GM23338 (cell line): Measurements from ENCODE around the gene PMIS2. TPM values are rescaled to one million over a fixed set of nuclear protein-coding genes. Genes with fewer than 3 reads are reported as not detected.
"Not testable (repeated sequence)": the region's sequence is repeated elsewhere in the genome, so short reads cannot be mapped to it uniquely, and the experiment has no call there.

ENCODE experiments used
- ATAC-seq: fragments of 200-7000 bp; cut with Tn5 transposase; 3 replicates; pipeline ENCODE4 v1.9.1; 2020
- DNase-seq: peaks from one replicate; pipeline ENCODE4 v3.0.0-alpha.2; 2015; ENCODE audit warnings: low spot score
- H2AFZ ChIP-seq: fragments of 200-600 bp; sonication (generic); 2 replicates; pipeline ENCODE4 v1.8.0; 2016; ENCODE audit warnings: antibody characterized with exemption, mild to moderate bottlenecking, moderate library complexity
- H3F3A ChIP-seq: fragments of 200-600 bp; sonication (generic); replicated peaks from 2 replicates; pipeline ENCODE4 v1.8.0; 2017; ENCODE audit warnings: antibody characterized with exemption, mixed run types, low read depth
- H3K27ac ChIP-seq: fragments of 200-600 bp; sonication (generic); 2 replicates; pipeline ENCODE4 v1.6.1; 2016; ENCODE audit warnings: low read depth
- H3K27me3 ChIP-seq: fragments of 200-600 bp; sonication (generic); 2 replicates; pipeline ENCODE4 v1.8.0; 2016; ENCODE audit warnings: mild to moderate bottlenecking, mixed run types, moderate library complexity; ENCODE audit not compliant: insufficient read depth
- H3K36me3 ChIP-seq: fragments of 200-600 bp; sonication (generic); 2 replicates; pipeline ENCODE4 v1.8.0; 2016; ENCODE audit warnings: mild to moderate bottlenecking; ENCODE audit not compliant: insufficient read depth
- H3K4me1 ChIP-seq: fragments of 200-600 bp; sonication (generic); 2 replicates; pipeline ENCODE4 v1.8.0; 2016; ENCODE audit warnings: mild to moderate bottlenecking, moderate library complexity; ENCODE audit not compliant: insufficient read depth
- H3K4me2 ChIP-seq: fragments of 200-600 bp; sonication (generic); 2 replicates; pipeline ENCODE4 v1.7.1; 2017; ENCODE audit warnings: mixed run types
- H3K4me3 ChIP-seq: fragments of 200-600 bp; sonication (generic); 2 replicates; pipeline ENCODE4 v1.6.1; 2016; ENCODE audit warnings: mixed run types
- H3K79me2 ChIP-seq: fragments of 200-600 bp; sonication (generic); replicated peaks from 2 replicates; pipeline ENCODE4 v1.8.0; 2017; ENCODE audit warnings: mild to moderate bottlenecking; ENCODE audit not compliant: insufficient read depth
- H3K9me2 ChIP-seq: fragments of 200-600 bp; sonication (generic); 2 replicates; pipeline ENCODE4 v1.8.0; 2017; ENCODE audit not compliant: insufficient read depth
- H4K20me1 ChIP-seq: fragments of 200-600 bp; sonication (generic); replicated peaks from 2 replicates; pipeline ENCODE4 v1.8.0; 2017; ENCODE audit warnings: mild to moderate bottlenecking; ENCODE audit not compliant: insufficient read depth
- H3K27ac Mint-ChIP-seq: 2 replicates; pipeline ENCODE4 v1.8.0; 2020; ENCODE audit warnings: inconsistent platforms, mild to moderate bottlenecking, moderate library complexity, mixed read lengths
- H3K27me3 Mint-ChIP-seq: 3 replicates; pipeline ENCODE4 v1.8.0; 2022; ENCODE audit warnings: low read depth, mild to moderate bottlenecking, moderate library complexity, mixed read lengths, inconsistent platforms; ENCODE audit not compliant: insufficient read depth, poor library complexity
- H3K36me3 Mint-ChIP-seq: 3 replicates; pipeline ENCODE4 v1.8.0; 2021; ENCODE audit warnings: low read depth, mild to moderate bottlenecking, inconsistent platforms, moderate library complexity, mixed read lengths
- H3K4me1 Mint-ChIP-seq: 3 replicates; pipeline ENCODE4 v1.8.0; 2020; ENCODE audit warnings: mild to moderate bottlenecking, inconsistent platforms, mixed read lengths
- H3K4me3 Mint-ChIP-seq: 3 replicates; pipeline ENCODE4 v1.8.0; 2021; ENCODE audit warnings: moderate library complexity, mild to moderate bottlenecking, inconsistent platforms, mixed read lengths
- H3K9me3 Mint-ChIP-seq: 3 replicates; pipeline ENCODE4 v1.8.0; 2020; ENCODE audit warnings: moderate library complexity, mild to moderate bottlenecking, inconsistent platforms, mixed read lengths
- CTCF ChIP-seq, 2 experiments: fragments of 200-600 bp in 1 of 2; sonication (generic) in 1 of 2; conservative IDR thresholded peaks; 2 replicates each; pipeline versions ENCODE4 v1.5.1 to v1.6.1; 2016 to 2017; ENCODE audit warnings: antibody characterized with exemption in 2 of 2, low read depth in 2 of 2, mild to moderate bottlenecking in 2 of 2, moderate library complexity in 1 of 2
- EZH2phosphoT487 ChIP-seq: fragments of 200-600 bp; sonication (generic); IDR thresholded peaks from one replicate; pipeline ENCODE4 v1.8.1; 2018; ENCODE audit warnings: antibody characterized with exemption; ENCODE audit not compliant: unreplicated experiment
- JUNB ChIP-seq: IDR thresholded peaks from one replicate; pipeline ENCODE4 v1.6.1; 2016; ENCODE audit warnings: antibody characterized with exemption; ENCODE audit not compliant: unreplicated experiment
- REST ChIP-seq: IDR thresholded peaks from one replicate; pipeline ENCODE4 v1.6.1; 2018; ENCODE audit warnings: antibody characterized with exemption; ENCODE audit not compliant: unreplicated experiment
- ZNF114 ChIP-seq: fragments of 250-450 bp; sonication (Bioruptor Pico); IDR thresholded peaks from 2 replicates; pipeline ENCODE4 v1.5.0; 2020; ENCODE audit warnings: mild to moderate bottlenecking, moderate library complexity
- ZNF331 ChIP-seq: fragments of 250-450 bp; sonication (Bioruptor Pico); IDR thresholded peaks from 2 replicates; pipeline ENCODE4 v1.5.0; 2020; ENCODE audit warnings: low read depth, mild to moderate bottlenecking, moderate library complexity
- polyA plus RNA-seq: library from polyadenylated mRNA; unstranded; fragments of >200 nt; fragmentation: Nextera tagmentation; extraction: Ambion mirVana; gene quantifications from 2 replicates; pipeline ENCODE4 v1.2.1, GENCODE V29; 2016
- total RNA-seq: library from RNA; depleted of rRNA; stranded (reverse); fragments of >200 nt; shearing (Covaris generic); gene quantifications from 2 replicates; pipeline ENCODE4 v1.2.3, GENCODE V29; 2014

Gene PMIS2
- total and polyA plus RNA-seq, 2 experiments from 2014 or later = not detected

- no peaks in the 10 kb centered on the region; the same call in 1 of the 2 replicates for H4K20me1 ChIP-seq
- no peaks in the 10 kb centered on the region for H3K79me2 ChIP-seq
- no peaks in the 10 kb centered on the region for H3K9me2 ChIP-seq
- DNase-seq (peak; percentile 87), ATAC-seq (peak; percentile 85)
- Mint-ChIP-seq H3K4me3 (no peak overlapping the region), H3K4me1 (no peaks in the 10 kb centered on the region), H3K27ac (no peak overlapping the region), H3K9me3 (no peaks in the 10 kb centered on the region; the same call in 2 of the 3 replicates), H3K27me3 (peaks cover 6% of the 10 kb centered on the region), H3K36me3 (no peaks in the 10 kb centered on the region)
- H3K36me3 ChIP-seq = no peaks in the 10 kb centered on the region
- H3F3A ChIP-seq = no peaks in the 10 kb centered on the region
- no peaks in the 10 kb centered on the region for H3K4me1 ChIP-seq
- no peak overlapping the region for H3K27ac ChIP-seq
- H3K27me3 ChIP-seq = 0 out of 2 replicates have a peak, but pooled peaks cover 5% of the 10 kb centered on the region
- no peak overlapping the region for H2AFZ ChIP-seq
- H3K4me3 ChIP-seq = no peak overlapping the region
- TF ChIP-seq ZNF331 (CRISPR knock-in tag) (no peak), CTCF (conservative IDR thresholded peaks at IDR 0.05; ENCODE audit: low read depth in 2 of 2) (peak; percentile 79 to 85)
- no peak overlapping the region for H3K4me2 ChIP-seq
These were observed 6.3 kb downstream of the PMIS2 start for GRCh38 chr19:35592226-35592625.

DNA sequence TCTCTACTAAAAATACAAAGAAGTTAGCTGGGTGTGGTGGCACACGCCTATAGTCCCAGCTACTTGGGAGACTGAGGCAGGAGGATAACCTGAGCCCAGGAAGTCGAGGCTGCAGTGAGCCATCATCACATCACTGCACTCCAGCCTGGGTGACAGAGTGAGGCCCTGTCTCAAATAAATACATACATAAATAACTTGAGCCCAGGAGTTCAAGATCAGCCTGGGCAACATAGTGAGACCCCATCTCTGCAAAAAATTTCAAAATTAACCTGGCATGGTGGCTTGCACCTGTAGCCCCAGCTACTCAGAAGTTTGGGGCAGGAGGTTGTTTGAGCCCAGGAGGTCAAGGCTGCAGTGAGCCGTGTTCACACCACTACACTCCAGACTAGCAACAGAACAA, 9.1 kb downstream of the PMIS2 start:
- not testable (repeated sequence) for ATAC-seq, H3K4me2 ChIP-seq, H3K36me3 Mint-ChIP-seq, H3K36me3 ChIP-seq, DNase-seq, H3K4me3 Mint-ChIP-seq, H3K4me1 ChIP-seq, H3K27me3 ChIP-seq, H3K27ac Mint-ChIP-seq, H3K4me1 Mint-ChIP-seq, H2AFZ ChIP-seq, H4K20me1 ChIP-seq, H3K27ac ChIP-seq, H3F3A ChIP-seq, H3K79me2 ChIP-seq, H3K9me3 Mint-ChIP-seq, H3K4me3 ChIP-seq, H3K9me2 ChIP-seq
- H3K27me3 Mint-ChIP-seq = peaks cover 11% of the 10 kb centered on the region

DNA sequence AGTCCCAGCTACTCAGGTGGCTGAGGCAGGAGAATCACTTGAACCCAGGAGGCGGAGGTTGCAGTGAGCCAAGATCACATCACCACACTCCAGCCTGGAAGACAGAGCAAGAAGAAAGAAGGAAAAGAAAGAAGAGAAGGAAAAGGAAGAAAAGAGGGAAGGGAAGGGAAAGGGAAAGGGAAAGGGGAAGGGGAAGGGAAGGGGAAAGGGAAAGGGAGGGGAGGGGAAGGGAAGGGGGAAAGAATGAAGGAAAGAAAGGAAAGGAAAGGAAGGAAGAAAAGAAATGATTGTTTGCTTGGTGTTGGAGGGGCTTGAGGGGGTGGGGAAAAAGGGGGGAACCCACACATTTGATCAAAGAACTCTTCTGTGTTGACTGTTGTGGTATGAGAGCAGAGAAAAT, 10.0 kb downstream of the PMIS2 start:
- H3K4me1 Mint-ChIP-seq = no peaks in the 10 kb centered on the region
- no peak overlapping the region for H3K4me3 Mint-ChIP-seq
- no peaks in the 10 kb centered on the region; the same call in 2 of the 3 replicates for H3K9me3 Mint-ChIP-seq
- no peak overlapping the region for H2AFZ ChIP-seq
- no peak for ATAC-seq
- H3K27ac Mint-ChIP-seq = no peak overlapping the region
- peaks cover 11% of the 10 kb centered on the region for H3K27me3 Mint-ChIP-seq
- H3K4me3 ChIP-seq = no peak overlapping the region
- H3K27ac ChIP-seq = no peak overlapping the region
- H3F3A ChIP-seq = no peaks in the 10 kb centered on the region
- no peaks in the 10 kb centered on the region for H3K9me2 ChIP-seq
- H4K20me1 ChIP-seq = no peaks in the 10 kb centered on the region; the same call in 1 of the 2 replicates
- no peak overlapping the region for H3K4me2 ChIP-seq
- H3K36me3 Mint-ChIP-seq = no peaks in the 10 kb centered on the region
- H3K4me1 ChIP-seq = no peaks in the 10 kb centered on the region
- no peaks in the 10 kb centered on the region for H3K36me3 ChIP-seq
- DNase-seq = no peak
- H3K27me3 ChIP-seq = no peaks in the 10 kb centered on the region
- TF ChIP-seq ZNF331 (CRISPR knock-in tag) (no peak), EZH2phosphoT487 (no peak), JUNB (no peak), REST (no peak), ZNF114 (CRISPR knock-in tag) (no peak)
- no peaks in the 10 kb centered on the region for H3K79me2 ChIP-seq
